ENCODE results near the gene ASCL2. TPM values are rescaled to one million over a fixed set of nuclear protein-coding genes. Genes with fewer than 3 reads are reported as not detected.
A peak's percentile ranks its signal among the peaks of the same experiment; 100 is the strongest.
"Not testable (repeated sequence)": the region's sequence is repeated elsewhere in the genome, so short reads cannot be mapped to it uniquely, and the experiment has no call there.

ASCL2 gene
- total RNA-seq, 1 donor from 2014 or later = not detected

DNA sequence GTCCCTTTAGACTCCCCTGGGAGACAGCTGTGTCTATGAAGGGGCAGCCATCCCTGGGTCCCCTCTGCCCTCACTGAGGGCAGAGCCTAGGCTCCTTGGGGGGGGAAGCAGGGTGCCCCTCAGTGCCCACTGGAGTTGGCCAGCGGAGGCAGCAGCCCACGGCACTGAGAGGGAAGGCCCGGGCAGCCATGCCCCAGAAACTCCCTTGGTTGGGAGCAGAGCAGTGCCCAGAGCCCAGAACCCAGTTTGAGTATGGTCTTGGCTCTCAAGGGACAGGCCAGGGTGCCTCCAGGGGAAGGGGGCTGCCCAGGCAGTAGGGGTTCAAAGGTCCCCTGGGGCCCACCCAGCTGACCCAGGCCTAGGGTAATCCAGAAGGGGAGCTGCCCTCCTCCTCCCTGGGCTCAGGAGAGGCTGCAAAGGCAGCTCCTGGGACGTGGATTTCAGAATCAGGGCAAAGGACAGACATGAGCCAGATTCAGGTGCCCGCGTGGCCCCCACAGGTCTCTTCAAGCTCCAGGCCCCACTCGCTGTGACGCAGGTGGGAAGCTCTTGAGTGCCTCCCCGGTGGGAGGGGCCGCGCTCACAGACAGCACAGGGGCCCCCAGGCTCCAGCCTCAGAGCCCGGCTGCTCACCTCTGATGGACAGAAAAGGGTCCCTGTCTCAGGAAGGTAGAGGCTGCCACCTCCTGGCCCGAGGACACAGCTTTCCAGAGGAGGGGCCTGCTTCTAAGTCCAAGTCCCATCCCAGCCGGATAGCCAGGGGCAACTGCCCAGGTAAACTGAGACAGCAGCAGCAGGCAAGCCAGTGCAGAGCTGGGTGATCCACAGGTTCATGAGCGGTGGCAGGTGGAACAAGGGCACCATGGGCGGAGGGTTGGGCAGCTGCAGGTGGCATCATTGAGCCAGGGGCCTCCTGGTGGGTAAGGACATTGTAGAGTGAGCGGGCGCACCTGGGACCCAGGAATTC is 28.7 kb upstream of the ASCL2 start:
- DNase-seq (ENCODE audit: low read depth) = peak; percentile 14

DNA sequence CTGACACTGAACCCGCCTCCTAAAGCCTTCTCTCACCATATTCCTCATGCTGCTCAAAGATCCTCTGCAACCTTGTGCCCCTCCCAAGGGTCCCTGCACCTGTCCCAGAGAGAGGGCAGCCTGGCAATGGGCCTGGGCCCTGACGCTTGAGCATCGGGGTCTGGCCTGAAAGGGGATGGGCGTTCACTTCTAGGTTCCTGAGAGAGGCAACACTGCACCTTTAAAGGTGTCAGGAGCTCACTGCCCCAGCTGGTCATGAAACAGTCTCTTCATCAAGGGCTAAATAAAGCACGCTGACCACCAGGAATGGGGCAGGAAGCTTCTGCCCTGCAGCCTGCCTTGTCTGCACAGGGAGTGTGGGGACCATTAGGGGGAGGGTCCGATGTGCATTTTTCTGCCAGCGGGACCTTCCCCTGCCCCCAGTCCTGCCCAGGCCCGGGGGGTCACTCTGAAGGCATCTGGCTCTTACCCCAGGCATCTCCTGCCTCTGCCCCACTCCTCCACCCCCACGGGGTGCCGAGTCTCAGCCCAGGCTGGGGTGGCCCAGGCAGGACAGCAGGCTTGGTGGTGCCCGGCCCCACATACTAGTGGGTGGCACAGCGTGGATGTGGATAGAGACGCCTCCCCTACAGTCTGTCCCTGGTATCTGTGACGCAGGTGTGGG is 27.9 kb upstream of the ASCL2 start:
- no peak for DNase-seq (ENCODE audit: low read depth)

DNA sequence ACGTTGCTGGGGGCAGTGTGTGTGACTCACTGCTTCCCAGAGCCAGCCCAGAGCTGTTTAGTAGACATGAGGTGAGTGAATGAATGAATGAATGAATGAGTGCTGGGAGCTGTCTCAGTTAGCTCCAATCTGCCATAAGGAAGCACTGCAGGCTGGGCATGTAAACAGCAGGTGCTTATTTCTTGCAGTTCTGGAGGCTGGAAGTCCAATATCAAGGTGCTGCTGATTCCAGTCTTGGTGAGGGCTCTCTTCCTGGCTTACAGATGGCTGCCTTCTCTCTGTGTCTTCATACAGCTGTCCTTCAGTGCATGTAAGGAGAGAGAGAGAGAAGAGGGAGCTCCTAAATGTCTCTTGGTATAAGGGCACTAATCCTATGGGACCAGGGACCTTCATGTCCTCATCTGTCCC is 27.2 kb upstream of the ASCL2 start:
- no peak for DNase-seq (ENCODE audit: low read depth)

DNA sequence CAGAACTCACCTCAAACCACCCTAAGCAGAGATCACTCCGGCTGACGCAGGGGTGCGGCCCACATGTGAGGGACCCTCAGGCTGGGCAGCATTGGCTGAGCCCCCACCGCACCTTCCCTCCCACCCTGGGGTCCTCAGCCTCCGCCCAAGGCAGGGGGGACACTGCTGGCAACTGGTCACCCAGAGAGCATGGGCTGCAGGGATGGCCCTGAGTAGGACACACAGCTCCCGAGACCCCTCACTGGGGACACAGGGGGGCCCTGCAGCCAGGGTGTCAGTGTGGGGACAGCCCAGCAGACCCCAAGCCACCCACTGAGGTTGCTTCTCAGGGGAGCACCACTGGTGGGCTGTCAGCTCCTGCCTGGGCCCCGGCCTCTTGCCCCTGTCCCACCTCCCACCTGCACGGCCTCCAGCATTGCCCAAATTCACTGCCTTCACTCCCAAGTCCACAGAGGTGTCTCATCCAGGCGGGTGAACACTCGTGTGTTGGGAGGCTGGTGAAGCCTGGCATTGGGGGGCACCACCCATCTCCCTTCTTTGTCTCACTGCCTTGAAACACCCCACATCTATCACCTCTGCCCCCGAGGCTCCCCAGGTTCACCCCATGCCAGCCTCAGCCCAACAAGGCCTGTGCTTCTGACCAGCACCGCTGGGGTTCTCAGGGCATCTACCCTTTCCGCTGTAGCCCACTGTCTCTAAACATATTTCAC is 26.7 kb upstream of the ASCL2 start:
- DNase-seq (ENCODE audit: low read depth) = no peak

DNA sequence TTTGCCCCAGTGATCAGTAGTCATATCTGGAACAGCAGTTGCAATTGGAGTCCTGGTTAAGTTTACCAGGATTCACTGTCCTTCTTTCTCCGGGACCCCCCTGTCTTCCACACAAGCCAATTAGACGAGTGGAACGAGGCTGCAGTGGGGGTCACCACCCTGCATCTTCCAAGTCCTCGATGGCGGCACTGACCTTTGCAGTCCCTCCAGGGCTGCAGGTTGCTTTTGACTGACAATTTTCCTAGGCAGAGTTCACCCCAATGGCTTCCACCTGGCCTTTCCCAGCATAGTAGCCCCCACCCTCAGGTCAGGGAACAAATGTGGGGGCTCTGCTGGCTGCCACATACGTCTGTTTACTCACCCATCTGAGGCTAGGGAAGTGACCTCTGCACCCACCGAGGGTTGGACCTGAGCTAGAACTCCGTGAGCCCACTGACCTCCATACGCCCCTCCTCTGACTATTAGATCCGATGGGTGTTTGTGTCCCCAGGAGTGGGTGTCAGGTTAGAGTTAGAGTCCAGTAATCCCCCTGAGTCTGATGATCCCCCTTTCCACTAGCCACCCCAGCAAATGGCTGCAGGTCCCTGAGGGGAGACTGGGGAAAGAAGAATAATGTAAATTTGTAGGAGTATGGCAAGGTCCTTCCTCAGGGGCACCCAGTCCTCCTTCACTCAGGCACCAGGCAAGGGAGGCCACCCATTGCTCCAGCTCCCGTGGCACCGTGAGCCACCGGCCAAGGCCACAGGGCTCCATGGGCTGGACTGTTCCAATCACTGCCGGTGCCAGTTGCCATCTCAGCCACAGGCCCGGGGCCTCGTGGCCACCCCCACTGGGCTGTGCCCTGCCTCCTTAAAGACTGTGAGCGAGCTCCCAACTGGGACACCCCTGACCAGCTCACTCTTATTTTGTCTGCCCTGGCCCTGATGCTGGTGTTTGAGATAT is 25.9 kb upstream of the ASCL2 start:
- no peak for DNase-seq (ENCODE audit: low read depth)

DNA sequence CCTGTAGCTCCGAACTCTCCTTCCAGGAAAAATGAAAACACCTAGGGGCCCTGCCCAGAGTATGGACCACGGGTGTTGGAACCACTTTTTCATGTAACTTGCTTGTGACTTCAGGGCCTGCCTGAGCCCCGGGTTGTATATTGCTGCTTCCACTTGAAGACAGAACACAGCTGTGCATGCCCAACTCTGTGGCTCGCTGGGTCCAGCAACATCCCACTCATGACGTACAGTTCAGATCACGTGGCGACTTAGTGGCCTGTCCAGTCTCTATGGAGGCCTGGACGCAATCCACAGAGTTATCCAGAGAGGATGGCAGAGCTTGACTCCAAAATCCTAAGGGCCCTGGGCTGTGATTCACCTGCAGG is 24.5 kb upstream of the ASCL2 start:
- DNase-seq (ENCODE audit: low read depth) = no peak

DNA sequence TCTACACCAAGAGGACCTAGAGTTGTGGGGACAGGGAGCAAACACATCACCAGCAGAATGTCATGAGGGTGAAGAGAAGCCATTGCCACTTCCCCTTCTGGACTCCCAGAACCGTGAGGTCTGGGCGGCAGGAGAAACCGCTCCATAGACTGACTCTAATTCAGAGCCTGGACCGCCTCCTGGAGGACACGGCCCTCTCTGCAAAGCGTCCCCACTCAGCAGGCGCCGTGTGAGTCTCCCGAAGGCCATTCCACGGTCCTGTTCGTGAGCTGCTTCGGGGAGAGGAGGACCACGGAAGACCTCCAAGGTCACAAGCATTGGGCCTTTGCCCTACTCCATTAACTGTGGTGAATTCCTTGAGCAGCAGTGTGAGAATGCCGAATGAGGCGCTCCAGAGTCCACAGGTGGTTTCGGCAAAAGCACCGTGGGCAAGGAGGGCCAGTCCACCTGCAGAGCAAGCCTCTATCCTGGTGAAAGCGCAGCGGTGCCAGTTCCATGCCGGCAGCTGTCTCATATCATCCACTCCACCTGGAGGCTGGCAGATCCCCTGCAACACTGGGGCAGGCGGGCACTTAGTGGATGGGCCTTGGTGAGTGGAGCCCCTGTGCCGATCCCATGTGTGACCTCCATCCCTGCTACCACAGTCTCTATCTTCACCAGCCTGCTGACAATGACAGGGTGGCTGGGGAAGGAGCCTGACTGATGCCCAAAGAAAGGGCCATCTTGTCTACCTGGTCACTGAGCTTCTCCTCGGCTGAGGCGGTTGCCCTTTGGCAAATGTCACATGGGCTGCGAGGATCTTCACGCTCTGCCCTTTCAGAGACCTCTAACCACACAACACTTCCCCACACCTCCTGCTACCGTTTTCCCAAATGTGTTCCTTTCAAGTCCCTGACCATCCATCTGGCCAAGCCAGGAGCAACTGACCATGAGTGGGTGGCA is 23.9 kb upstream of the ASCL2 start:
- DNase-seq (ENCODE audit: low read depth) = no peak

DNA sequence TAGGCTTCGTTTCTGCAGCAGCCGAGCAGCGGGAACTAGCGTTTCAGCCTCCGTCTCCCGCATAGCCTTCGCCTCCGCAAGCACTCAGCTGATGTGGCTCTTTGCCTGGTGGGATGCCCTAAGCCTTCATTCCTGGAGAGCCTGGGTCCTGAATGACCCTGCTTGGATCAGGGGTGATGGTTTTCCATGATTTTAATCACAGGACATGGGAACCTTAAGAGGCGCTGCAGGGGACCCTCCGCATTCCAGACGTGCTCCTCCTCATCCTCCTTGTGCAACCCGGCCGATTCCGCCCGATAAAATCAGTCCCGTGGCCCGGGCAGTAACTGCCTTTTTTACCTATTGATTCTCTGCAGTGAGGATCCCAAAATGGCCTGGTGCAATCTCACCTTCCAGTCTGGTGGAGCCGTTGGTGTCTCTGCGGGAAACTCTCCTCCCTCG is 23.2 kb upstream of the ASCL2 start:
- no peak for DNase-seq (ENCODE audit: low read depth)

DNA sequence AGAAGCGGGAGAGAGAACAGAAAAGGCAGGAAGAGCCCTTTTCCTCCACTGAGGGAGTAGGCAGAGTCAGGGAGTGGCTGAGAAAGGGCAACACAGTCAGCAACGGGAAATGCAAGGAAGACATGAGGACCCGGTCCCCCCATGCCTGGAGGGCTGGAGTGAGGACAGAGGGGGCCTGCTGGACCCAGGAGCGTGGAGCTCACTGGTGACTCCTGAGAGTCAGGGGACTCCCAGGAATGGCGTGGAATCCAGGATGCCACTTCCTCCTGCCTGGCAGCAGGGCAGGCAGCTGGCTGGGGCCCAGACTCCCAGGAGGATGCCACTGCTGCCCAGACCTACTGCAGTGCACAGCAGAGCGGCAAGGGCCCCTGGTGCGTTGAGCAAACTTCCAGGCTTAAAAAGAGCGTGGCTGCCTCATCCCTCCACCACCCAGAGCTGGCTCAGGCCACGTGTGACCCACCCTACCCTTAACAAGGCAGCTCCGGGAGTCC is 20.0 kb upstream of the ASCL2 start:
- DNase-seq (ENCODE audit: low read depth) = no peak

DNA sequence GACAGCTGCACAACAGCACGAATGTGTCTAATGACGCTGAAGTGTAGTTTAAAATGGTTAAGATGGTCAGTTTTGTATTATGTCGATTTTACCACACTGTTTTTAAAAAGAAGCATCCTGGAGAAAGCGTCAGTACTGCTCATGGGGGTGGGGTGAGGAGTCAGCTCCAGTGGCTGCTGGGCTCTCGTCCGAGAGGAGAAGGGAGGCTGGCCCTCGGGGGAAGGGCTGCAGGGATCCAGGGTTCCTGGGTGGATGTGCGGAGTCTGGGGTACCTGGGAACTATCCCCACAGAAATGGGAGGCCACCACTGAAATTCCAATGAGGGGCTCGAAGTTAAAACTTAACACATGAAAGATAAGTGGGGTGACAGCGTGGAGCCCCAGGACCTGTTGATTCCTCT is 19.5 kb upstream of the ASCL2 start:
- DNase-seq (ENCODE audit: low read depth) = no peak

DNA sequence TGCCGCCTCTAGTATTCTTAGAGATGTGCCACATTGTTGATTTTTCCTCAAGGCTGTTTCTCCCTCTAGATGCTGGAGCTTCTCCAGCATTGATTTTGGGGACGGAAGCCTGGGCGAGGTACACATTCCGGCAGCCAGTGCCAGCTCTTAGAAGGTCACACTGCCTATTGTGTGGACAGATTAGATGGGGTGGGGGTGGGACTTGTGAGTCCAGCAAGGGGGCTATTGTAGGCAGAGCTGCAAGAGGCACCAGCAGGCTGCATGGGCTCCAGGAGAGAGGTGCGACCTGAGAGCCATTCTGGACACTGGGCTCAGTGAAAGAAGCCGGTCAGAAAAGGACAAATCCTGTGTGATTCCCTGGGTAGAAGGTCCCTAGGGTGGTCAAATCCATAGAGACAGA is 19.0 kb upstream of the ASCL2 start:
- DNase-seq (ENCODE audit: low read depth) = no peak

DNA sequence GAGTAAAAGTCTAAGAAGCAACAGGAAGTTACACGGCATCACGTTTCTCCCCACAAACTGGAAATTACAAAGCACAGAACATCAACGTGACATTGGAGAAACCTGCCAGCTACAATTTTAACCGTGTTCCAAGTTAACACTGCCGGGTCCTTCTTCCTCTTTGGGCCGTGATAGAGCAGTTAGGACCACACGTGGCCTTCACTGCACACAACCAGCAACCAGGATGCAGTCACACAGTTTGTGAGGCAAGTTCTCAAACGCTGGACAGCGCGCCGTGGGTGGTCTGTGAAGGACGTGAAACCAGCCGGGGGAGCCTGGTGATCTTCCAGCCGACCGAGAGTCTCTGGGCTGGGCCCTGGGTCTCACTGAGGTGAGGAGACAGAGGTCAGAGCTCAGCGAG is 16.7 kb upstream of the ASCL2 start:
- no peak for DNase-seq (ENCODE audit: low read depth)

DNA sequence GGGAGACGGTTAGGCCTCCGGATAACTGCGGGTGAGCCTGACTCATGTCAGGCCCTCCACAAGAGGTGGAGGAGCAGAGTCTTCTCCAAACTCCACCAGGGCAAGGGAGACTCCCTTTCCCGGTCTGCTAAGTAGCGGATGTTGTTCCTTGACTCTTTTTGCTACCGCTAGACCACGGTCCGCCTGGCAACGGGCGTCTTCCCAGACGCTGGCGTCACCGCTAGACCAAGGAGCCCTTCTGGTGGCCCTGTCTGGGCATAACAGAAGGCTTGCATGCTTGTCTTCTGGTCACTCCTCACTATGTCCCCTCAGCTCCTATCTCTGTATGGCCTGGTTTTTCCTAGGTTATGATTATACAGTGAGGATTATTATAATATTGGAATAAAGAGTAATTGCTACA is 16.0 kb upstream of the ASCL2 start:
- not testable (repeated sequence) for DNase-seq (ENCODE audit: low read depth)

DNA sequence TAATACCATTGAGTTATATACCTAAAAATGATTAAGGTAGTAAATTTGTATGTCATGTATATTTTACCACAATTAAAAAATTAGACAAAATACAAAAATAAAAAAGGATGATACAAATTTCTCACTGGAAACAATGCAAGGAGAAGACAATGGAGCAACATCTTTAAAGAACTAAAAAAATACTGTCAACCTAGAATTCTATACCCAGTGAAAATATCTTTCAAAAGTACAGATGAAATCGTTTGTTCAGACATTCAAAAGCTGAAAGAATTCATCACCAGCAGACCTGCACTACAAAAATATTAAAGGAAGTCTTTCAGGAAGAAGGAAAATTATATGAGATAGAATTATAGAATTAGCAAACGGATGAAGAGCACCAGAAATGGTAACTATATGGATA is 9.8 kb upstream of the ASCL2 start:
- DNase-seq (ENCODE audit: low read depth) = no peak

DNA sequence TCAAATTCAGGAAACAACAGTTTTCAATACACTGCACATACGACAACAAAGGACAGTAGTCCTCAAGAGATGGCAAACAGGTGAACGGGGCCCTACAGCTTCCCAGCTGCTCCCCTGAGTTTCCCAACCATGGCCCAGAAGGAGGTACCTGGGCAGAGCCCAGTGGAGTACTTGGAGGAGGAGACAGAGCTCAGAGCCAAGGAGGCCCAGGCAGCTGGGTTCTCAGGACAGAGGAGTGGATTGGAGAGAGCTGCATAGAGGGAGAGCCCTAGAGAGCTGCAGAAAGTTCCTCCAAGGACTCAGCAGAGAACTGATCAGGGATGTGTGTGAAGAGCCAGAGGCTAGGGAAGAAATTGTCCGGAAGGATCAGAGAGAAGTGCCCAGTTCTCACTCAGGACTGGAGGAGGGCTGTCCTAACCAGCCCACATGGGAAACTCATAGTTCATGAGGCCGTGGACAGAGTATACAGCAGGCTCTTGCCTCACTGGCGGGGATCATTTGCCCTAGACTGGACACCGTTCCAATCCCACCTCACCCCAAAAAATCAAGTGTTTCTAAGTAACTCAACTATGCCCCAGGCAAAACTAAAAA is 7.6 kb upstream of the ASCL2 start:
- no peak for DNase-seq (ENCODE audit: low read depth)

DNA sequence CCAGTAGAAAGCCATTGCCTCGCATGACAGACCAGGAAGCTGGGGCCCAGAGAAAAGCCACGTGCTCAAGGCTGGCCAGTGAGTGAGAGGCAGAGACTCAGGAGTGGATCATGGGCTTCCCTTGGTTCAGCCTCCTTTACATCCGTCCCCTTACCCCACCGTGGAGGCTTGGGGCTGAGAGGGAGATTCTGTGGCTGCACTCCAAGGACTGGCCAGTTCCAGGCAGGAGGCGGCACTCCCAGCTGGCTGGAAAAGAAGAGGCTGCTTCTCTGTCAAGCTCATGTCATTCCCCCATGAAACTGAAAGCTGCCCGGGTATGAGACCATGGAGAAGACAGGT is 6.6 kb upstream of the ASCL2 start:
- DNase-seq (ENCODE audit: low read depth) = no peak

DNA sequence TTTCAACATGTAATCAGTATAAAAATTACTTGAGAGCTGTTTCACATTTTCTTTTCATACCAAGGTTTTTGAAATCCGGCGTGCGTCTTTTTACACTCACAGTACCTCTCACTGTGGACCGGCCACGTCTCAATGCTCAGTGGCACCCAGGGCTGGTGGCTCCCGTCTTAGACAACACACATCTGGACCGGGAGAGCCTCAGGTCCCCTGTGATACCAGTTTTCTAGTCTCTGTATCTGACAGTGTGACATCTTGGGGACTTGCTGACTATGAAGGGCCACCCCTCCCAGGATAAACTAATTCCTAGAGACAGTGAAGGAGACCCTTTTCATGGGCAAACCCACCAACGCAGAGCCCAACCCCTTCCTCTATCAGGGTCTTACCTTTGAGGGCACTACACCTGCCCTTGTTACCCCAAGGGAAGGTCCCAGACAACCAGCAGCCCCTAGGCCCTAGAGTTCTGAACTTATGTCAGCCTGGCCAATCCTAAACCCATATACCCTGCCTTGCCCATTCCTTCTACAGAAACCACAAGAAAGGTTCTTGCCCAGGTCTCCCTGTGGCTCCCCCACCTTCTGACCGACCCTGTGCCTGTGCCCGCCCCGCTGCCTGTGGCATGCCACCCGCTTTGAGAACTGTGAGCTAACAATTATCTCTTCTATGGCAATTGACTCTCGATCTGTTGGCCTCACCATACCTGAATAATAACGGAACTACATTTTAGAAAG is 6.1 kb upstream of the ASCL2 start:
- no peak for DNase-seq (ENCODE audit: low read depth)

Measured in myocyte (in vitro differentiated cells).